H1 (cell line): ENCODE data around the gene CDH26. TPM values are rescaled to one million over a fixed set of nuclear protein-coding genes. Genes with fewer than 3 reads are reported as not detected.

Experiments used
- ASH2L ChIP-seq: fragments of 200-600, 300-600 bp; sonication (generic); IDR thresholded peaks from one replicate; pipeline ENCODE4 v1.7.1; 2017; ENCODE audit warnings: low read length
- ATF2 ChIP-seq: IDR thresholded peaks from 2 replicates; pipeline ENCODE4 v1.6.1; 2012; ENCODE audit warnings: low read length, inconsistent platforms
- BCL11A ChIP-seq, 2 experiments: IDR thresholded peaks; one replicate each; pipeline ENCODE4 v1.6.1; 2011; ENCODE audit warnings: low read depth in 2 of 2, low read length in 2 of 2, mild to moderate bottlenecking in 2 of 2
- CBX5 ChIP-seq: fragments of 300-800, 300-1000 bp; sonication (generic); IDR thresholded peaks from 2 replicates; pipeline ENCODE4 v1.7.1; 2016; ENCODE audit warnings: antibody characterized with exemption, low read length, low read depth
- CBX8 ChIP-seq: fragments of 300-800, 300-1000 bp; sonication (generic); IDR thresholded peaks from 2 replicates; pipeline ENCODE4 v1.7.1; 2016; ENCODE audit warnings: low read depth, low read length, borderline replicate concordance
- RBBP5 ChIP-seq: IDR thresholded peaks from 2 replicates; pipeline ENCODE4 v1.7.1; 2012; ENCODE audit warnings: low read depth, mild to moderate bottlenecking, inconsistent platforms, low read length, moderate library complexity, borderline replicate concordance
- SIX5 ChIP-seq: IDR thresholded peaks from 2 replicates; pipeline ENCODE4 v1.6.1; 2011; ENCODE audit warnings: mild to moderate bottlenecking, low read depth, low read length
- TCF12 ChIP-seq: IDR thresholded peaks from 2 replicates; pipeline ENCODE4 v1.6.1; 2011; ENCODE audit warnings: low read depth, mild to moderate bottlenecking, low read length
- USF2 ChIP-seq: IDR thresholded peaks from 2 replicates; pipeline ENCODE4 v1.6.1; 2011; ENCODE audit warnings: low read length, improper control_type of control experiment
- polyA plus RNA-seq, 7 experiments: library from polyadenylated mRNA; depleted of rRNA in 3 of 7; stranded (reverse) in 5 of 7; unstranded in 2 of 7; fragments of >200 nt in 5 of 7; fragments of 200-250 nt in 2 of 7; gene quantifications; 1 replicate in 5 of 7; 2 replicates in 1 of 7; 4 replicates in 1 of 7; pipeline versions ENCODE4 v1.2.1 to v1.2.3, GENCODE V29; 2011 to 2013; ENCODE audit warnings: missing spikeins in 2 of 7, mixed read lengths in 2 of 7
- total RNA-seq: library from RNA; stranded (reverse); fragmentation: NEBNext Ultra II Directional; extraction: Animal tissue kit (Norgen Biotek cat#: 25700); gene quantifications from 2 replicates; pipeline ENCODE4 v1.2.1, GENCODE V29; 2021

The CDH26 gene
- total and polyA plus RNA-seq, 2 of the 8 experiments (the other 6 are each of a cell fraction or from before 2014, with no cell fraction given), result 1.5 to 1.7 TPM

GRCh38 chr20:60003776-60004175 is 45.6 kb downstream of the CDH26 start (continued):
- TF ChIP-seq CBX8 (no peak), CBX5 (no peak), ASH2L (no peak), ATF2 (no peak), BCL11A (IDR thresholded peaks at IDR 0.05; ENCODE audit: low read depth in 2 of 2, low read length in 2 of 2) (no peak), RBBP5 (no peak), USF2 (no peak), TCF12 (no peak), SIX5 (no peak)
